HepG2 (cell line): ENCODE results near the gene S100A13. TPM values are rescaled to one million over a fixed set of nuclear protein-coding genes. Genes with fewer than 3 reads are reported as not detected.

Experiments used
- ARNTL ChIP-seq: sonication (generic); formaldehyde crosslinking; IDR thresholded peaks from 2 replicates; pipeline ENCODE4 v1.4.0; 2020; ENCODE audit warnings: mild to moderate bottlenecking, missing genetic modification reagents
- CBX2 ChIP-seq, 2 experiments: fragments of 200-600 bp in 1 of 2; sonication (generic); formaldehyde crosslinking in 1 of 2; IDR thresholded peaks; 2 replicates each; pipeline versions ENCODE4 v1.7.0 to v1.8.1; 2018 to 2022; ENCODE audit warnings: low read depth in 2 of 2, low read length in 1 of 2, mild to moderate bottlenecking in 1 of 2, missing genetic modification reagents in 1 of 2
- EP300 ChIP-seq, 3 experiments: sonication (generic) in 1 of 3; formaldehyde crosslinking in 1 of 3; IDR thresholded peaks; 2 replicates each; pipeline versions ENCODE4 v1.5.1 to v1.6.1; 2011 to 2020; ENCODE audit warnings: low read depth in 2 of 3, low read length in 2 of 3, borderline replicate concordance in 1 of 3, improper control_type of control experiment in 1 of 3, mild to moderate bottlenecking in 1 of 3, missing genetic modification reagents in 1 of 3, moderate library complexity in 1 of 3
- MTERF4 ChIP-seq: sonication (generic); formaldehyde crosslinking; IDR thresholded peaks from 2 replicates; pipeline ENCODE4 v1.8.0; 2023; ENCODE audit warnings: mild to moderate bottlenecking, missing genetic modification reagents
- PAWR ChIP-seq: sonication (generic); formaldehyde crosslinking; IDR thresholded peaks from 2 replicates; pipeline ENCODE4 v1.4.0; 2020; ENCODE audit warnings: missing genetic modification reagents, mild to moderate bottlenecking, borderline replicate concordance
- PRMT3 ChIP-seq: sonication (generic); formaldehyde crosslinking; IDR thresholded peaks from 2 replicates; pipeline ENCODE4 v1.8.1; 2022; ENCODE audit warnings: low read depth, mild to moderate bottlenecking, moderate library complexity, missing genetic modification reagents, borderline replicate concordance
- SNAPC4 ChIP-seq: sonication (generic); formaldehyde crosslinking; IDR thresholded peaks from 2 replicates; pipeline ENCODE4 v1.4.0; 2020; ENCODE audit warnings: mild to moderate bottlenecking, missing genetic modification reagents
- TCF7L2 ChIP-seq: IDR thresholded peaks from 2 replicates; pipeline ENCODE4 v1.6.1; 2011; ENCODE audit warnings: mild to moderate bottlenecking, low read depth, low read length, moderate library complexity
- TEAD3 ChIP-seq: optimal IDR thresholded peaks from 2 replicates; pipeline ENCODE3; 2016; ENCODE audit warnings: borderline replicate concordance
- ZFP36L1 ChIP-seq: sonication (generic); formaldehyde crosslinking; IDR thresholded peaks from 2 replicates; pipeline ENCODE4 v1.8.0; 2022; ENCODE audit warnings: mild to moderate bottlenecking, missing genetic modification reagents, moderate library complexity
- ZFYVE20 ChIP-seq: sonication (generic); formaldehyde crosslinking; IDR thresholded peaks from 2 replicates; pipeline ENCODE4 v1.8.0; 2023; ENCODE audit warnings: low read depth, mild to moderate bottlenecking, moderate library complexity, missing genetic modification reagents, borderline replicate concordance
- ZGPAT ChIP-seq: IDR thresholded peaks from 2 replicates; pipeline ENCODE4 v1.6.1; 2016; ENCODE audit warnings: mild to moderate bottlenecking
- ZMYM3 ChIP-seq: sonication (generic); formaldehyde crosslinking; IDR thresholded peaks from 2 replicates; pipeline ENCODE4 v1.5.1; 2020; ENCODE audit warnings: mild to moderate bottlenecking, missing genetic modification reagents
- ZNF230 ChIP-seq: sonication (generic); formaldehyde crosslinking; IDR thresholded peaks from 2 replicates; pipeline ENCODE4 v1.4.0; 2020; ENCODE audit warnings: mild to moderate bottlenecking, missing genetic modification reagents
- ZNF44 ChIP-seq: sonication (generic); formaldehyde crosslinking; IDR thresholded peaks from 2 replicates; pipeline ENCODE4 v1.5.1; 2020; ENCODE audit warnings: mild to moderate bottlenecking, missing genetic modification reagents
- ZNF543 ChIP-seq: sonication (generic); formaldehyde crosslinking; IDR thresholded peaks from 2 replicates; pipeline ENCODE4 v1.4.0; 2020; ENCODE audit warnings: mild to moderate bottlenecking, missing genetic modification reagents
- ZNF552 ChIP-seq: sonication (generic); formaldehyde crosslinking; IDR thresholded peaks from 2 replicates; pipeline ENCODE4 v1.9.0; 2022; ENCODE audit warnings: missing genetic modification reagents, mild to moderate bottlenecking, borderline replicate concordance
- ZNF567 ChIP-seq: sonication (generic); formaldehyde crosslinking; IDR thresholded peaks from 2 replicates; pipeline ENCODE4 v1.8.1; 2023; ENCODE audit warnings: mild to moderate bottlenecking, missing genetic modification reagents, borderline replicate concordance
- ZNF703 ChIP-seq: sonication (generic); formaldehyde crosslinking; IDR thresholded peaks from 2 replicates; pipeline ENCODE4 v1.5.1; 2020; ENCODE audit warnings: missing genetic modification reagents, mild to moderate bottlenecking, moderate library complexity, borderline replicate concordance
- ZNF768 ChIP-seq: sonication (generic); formaldehyde crosslinking; IDR thresholded peaks from 2 replicates; pipeline ENCODE4 v1.4.0; 2020; ENCODE audit warnings: missing genetic modification reagents
- ZNF773 ChIP-seq: sonication (generic); formaldehyde crosslinking; IDR thresholded peaks from 2 replicates; pipeline ENCODE4 v1.4.0; 2020; ENCODE audit warnings: missing genetic modification reagents, borderline replicate concordance
- polyA plus RNA-seq, 8 experiments: library from polyadenylated mRNA; depleted of rRNA in 3 of 8; stranded (reverse) in 7 of 8; unstranded in 1 of 8; fragments of >200 nt; fragmentation: Illumina TruSeq in 4 of 8; extraction: Trizol in 4 of 8; gene quantifications; 2 replicates each; pipeline versions ENCODE4 v1.2.1 to v1.2.3, GENCODE V29; 2011 to 2016; ENCODE audit warnings: low read depth in 4 of 8, missing spikeins in 1 of 8, mixed read lengths in 1 of 8; ENCODE audit not compliant: insufficient read depth in 1 of 8
- total RNA-seq, 5 experiments: library from RNA; depleted of rRNA; stranded (reverse); fragments of >200 nt; fragmentation: Illumina TruSeq; extraction: Trizol; gene quantifications; 2 replicates each; pipeline ENCODE4 v1.2.3, GENCODE V29; 2016; ENCODE audit warnings: low read depth in 1 of 5

S100A13 gene
- total and polyA plus RNA-seq, 2 of the 13 experiments (the other 11 are each of a cell fraction or from before 2014, with no cell fraction given), result 89.5 to 172 TPM

GRCh38 chr1:153626904-153627714, at the start of gene S100A13 (continued):
- TF ChIP-seq MTERF4 (peak; percentile 48; the same call in 1 of the 2 replicates), ZFP36L1 (CRISPR knock-in tag) (peak; percentile 13; the same call in 1 of the 2 replicates), ZNF773 (CRISPR knock-in tag) (no peak), ZGPAT (CRISPR knock-in tag) (peak; percentile 58; the same call in 1 of the 2 replicates), ZMYM3 (no peak), EP300 (IDR thresholded peaks at IDR 0.05; ENCODE audit: low read depth in 2 of 2, low read length in 2 of 2) (no peak), EP300 (CRISPR knock-in tag; IDR thresholded peaks at IDR 0.05; ENCODE audit: borderline replicate concordance) (no peak), TCF7L2 (no peak), ZNF768 (CRISPR knock-in tag) (peak; percentile 88), CBX2 (IDR thresholded peaks at IDR 0.05; ENCODE audit: low read depth, low read length) (no peak), CBX2 (CRISPR knock-in tag; IDR thresholded peaks at IDR 0.05; ENCODE audit: low read depth) (no peak), ZNF703 (CRISPR knock-in tag) (no peak), ARNTL (CRISPR knock-in tag) (no peak), PRMT3 (CRISPR knock-in tag) (no peak), TEAD3 (CRISPR knock-in tag) (peak; percentile 23), SNAPC4 (CRISPR knock-in tag) (no peak), ZNF543 (CRISPR knock-in tag) (peak; percentile 71; the same call in 1 of the 2 replicates), ZNF230 (CRISPR knock-in tag) (no peak; the same call in 1 of the 2 replicates), ZNF44 (CRISPR knock-in tag) (no peak), PAWR (CRISPR knock-in tag) (no peak), ZFYVE20 (no peak), ZNF567 (no peak), ZNF552 (no peak)
